ENCODE results near the gene SLC12A5. TPM values are rescaled to one million over a fixed set of nuclear protein-coding genes. Genes with fewer than 3 reads are reported as not detected.

The SLC12A5 gene
- total and polyA plus RNA-seq, 12 donors, result 0.28 to 1.3 (median 1.0) TPM; not detected in 8

GRCh38 chr20:46030284-46031013 lies 1.4 kb downstream of the SLC12A5 start:
- DNase-seq, result no peak
- H3K27me3 ChIP-seq, result peaks cover 34 to 100% (median 97%) of the 10 kb centered on the region in 7 donors

GRCh38 chr20:46031014-46031569 lies 2.1 kb downstream of the SLC12A5 start:
- H3K4me3 ChIP-seq, result no peak overlapping the region
- DNase-seq (no peak), ATAC-seq (no peak)
- peaks cover 0 to 11% (median 9%) of the 10 kb centered on the region in 9 donors for H3K4me1 ChIP-seq
- H3K27me3 ChIP-seq, result peaks cover 34 to 100% (median 96%) of the 10 kb centered on the region in 7 donors
- H3K36me3 ChIP-seq, result no peaks in the 10 kb centered on the region
- TF ChIP-seq CTCF (IDR thresholded peaks at IDR 0.05), result no peak
- no peak overlapping the region for H3K27ac ChIP-seq
- 22% methylated on average over 11 of the region's 11 CpGs for WGBS, 2 donors
- no peaks in the 10 kb centered on the region for H3K9me3 ChIP-seq
- intact Hi-C loops (cut with DNase I), result no loop called here

More at GRCh38 chr20:46030284-46031013, 1.4 kb downstream of the SLC12A5 start:
- ATAC-seq, result no peak
- peaks cover 0 to 11% (median 9%) of the 10 kb centered on the region in 9 donors for H3K4me1 ChIP-seq
- H3K36me3 ChIP-seq, result no peaks in the 10 kb centered on the region
- H3K9me3 ChIP-seq, result no peaks in the 10 kb centered on the region
- H3K27ac ChIP-seq, result no peak overlapping the region
- WGBS, 2 donors, result 6 to 8% methylated on average over 49 of the region's 49 CpGs
- intact Hi-C loops (cut with DNase I), result no loop called here
- TF ChIP-seq CTCF (IDR thresholded peaks at IDR 0.05), result no peak
- H3K4me3 ChIP-seq, result no peak overlapping the region

GRCh38 chr20:46031701-46032254 lies 2.8 kb downstream of the SLC12A5 start:
- no peaks in the 10 kb centered on the region for H3K36me3 ChIP-seq
- peak overlapping the region in 6 of 10 donors; percentile 14 to 27 (median 19) for H3K4me3 ChIP-seq
- H3K9me3 ChIP-seq, result no peaks in the 10 kb centered on the region
- peaks cover 0 to 11% (median 9%) of the 10 kb centered on the region in 9 donors for H3K4me1 ChIP-seq
- ATAC-seq (peak in 6 of 8 donors; percentile 29 to 67 (median 38)), DNase-seq (no peak)
- no peak for TF ChIP-seq CTCF (IDR thresholded peaks at IDR 0.05)
- no peak overlapping the region for H3K27ac ChIP-seq
- intact Hi-C loops (cut with DNase I), result no loop called here
- H3K27me3 ChIP-seq, result peaks cover 34 to 100% (median 90%) of the 10 kb centered on the region in 7 donors
- WGBS, 2 donors, result 1% methylated on average over 54 to 55 of the region's 55 CpGs

- 78 to 80% methylated on average over 3 of the region's 3 CpGs for WGBS, 2 donors
- H3K9me3 ChIP-seq, result no peaks in the 10 kb centered on the region
- no peaks in the 10 kb centered on the region for H3K36me3 ChIP-seq
- TF ChIP-seq CTCF (IDR thresholded peaks at IDR 0.05), result no peak
- intact Hi-C loops (cut with DNase I), result no loop called here
- DNase-seq, result no peak
- no peak overlapping the region for H3K4me3 ChIP-seq
- peaks cover 0 to 11% (median 9%) of the 10 kb centered on the region in 9 donors for H3K4me1 ChIP-seq
- ATAC-seq, result no peak
- no peak overlapping the region for H3K27ac ChIP-seq
- H3K27me3 ChIP-seq, result peaks cover 26 to 83% (median 67%) of the 10 kb centered on the region in 7 donors
Observed at GRCh38 chr20:46034039-46034438, 5.0 kb downstream of the SLC12A5 start.

Data from heart right ventricle (tissue), 16 donors.